GM12892 (cell line): ENCODE data around the gene ZBTB46.

Source experiments
- POLR2A ChIP-seq: IDR thresholded peaks from 2 replicates; pipeline ENCODE4 v1.6.1; 2011; ENCODE audit warnings: low read depth, low read length, control low read depth
- TAF1 ChIP-seq: IDR thresholded peaks from 2 replicates; pipeline ENCODE4 v1.6.1; 2011; ENCODE audit warnings: low read depth, mild to moderate bottlenecking, control low read depth, low read length, borderline replicate concordance

DNA sequence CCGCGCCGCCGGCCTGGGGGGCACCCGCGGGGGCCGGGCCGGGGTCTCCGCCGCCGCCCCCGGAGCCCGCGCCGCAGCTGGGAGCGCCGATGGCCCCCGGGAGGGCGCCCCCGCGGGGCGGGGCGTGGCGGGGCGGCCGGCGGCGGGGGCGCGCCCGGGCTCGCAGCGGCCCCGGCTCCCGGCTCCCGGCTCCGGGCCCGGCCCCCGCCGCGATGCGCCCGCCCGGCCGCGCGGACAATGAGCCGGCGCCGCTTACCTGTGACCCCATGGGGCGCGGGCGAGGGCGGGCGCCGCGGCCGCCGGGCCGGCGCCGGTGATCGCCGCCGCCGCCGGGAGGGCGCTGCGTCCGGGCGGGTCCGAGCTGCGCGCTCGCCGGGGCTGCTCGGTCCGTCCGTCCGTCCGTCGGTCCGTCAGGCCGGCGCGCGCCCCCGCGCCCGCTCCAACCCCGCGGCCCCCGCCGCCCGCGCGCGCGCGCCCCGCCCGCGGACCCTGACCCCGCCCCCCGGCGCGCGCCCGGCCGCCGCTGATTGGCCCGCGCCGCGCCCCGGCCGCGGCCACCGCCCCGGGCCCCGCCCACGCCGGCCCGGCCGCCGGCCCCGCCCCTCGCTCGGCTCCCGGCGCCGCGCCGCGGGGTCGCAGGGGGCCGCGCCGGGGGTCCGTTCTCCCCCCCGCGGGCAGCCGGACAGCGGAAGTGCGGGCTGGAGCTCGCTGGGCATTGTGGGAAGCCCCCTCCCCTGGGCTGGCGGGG lies at the start of gene ZBTB46:
- TF ChIP-seq POLR2A (no peak), TAF1 (no peak)
